Memory B cell (primary cell): ENCODE measurements around the gene ELMO3.

Experiments
- ATAC-seq: fragments of 150-1000 bp; cut with Tn5 transposase; 2 replicates; pipeline ENCODE4 v1.10.0; 2021; ENCODE audit warnings: low read depth, mild to moderate bottlenecking, moderate library complexity
- DNase-seq, 2 donors: peaks; one replicate each; pipeline ENCODE4 v3.0.0; 2022; ENCODE audit warnings: low spot score in 2 of 2
- H3K27ac Mint-ChIP-seq: one replicate; pipeline ENCODE4 v1.8.0; 2022; ENCODE audit warnings: mild to moderate bottlenecking, moderate library complexity, mixed read lengths
- H3K27me3 Mint-ChIP-seq: one replicate; pipeline ENCODE4 v1.8.0; 2022; ENCODE audit warnings: mixed read lengths
- H3K36me3 Mint-ChIP-seq: one replicate; pipeline ENCODE4 v1.8.0; 2022; ENCODE audit warnings: mild to moderate bottlenecking, mixed read lengths
- H3K4me1 Mint-ChIP-seq: one replicate; pipeline ENCODE4 v1.8.0; 2022; ENCODE audit warnings: mixed read lengths
- H3K4me3 Mint-ChIP-seq: one replicate; pipeline ENCODE4 v1.8.0; 2022; ENCODE audit warnings: mild to moderate bottlenecking, moderate library complexity, mixed read lengths
- H3K9me3 Mint-ChIP-seq: one replicate; pipeline ENCODE4 v1.8.0; 2022; ENCODE audit warnings: mixed read lengths

ELMO3 gene

DNA sequence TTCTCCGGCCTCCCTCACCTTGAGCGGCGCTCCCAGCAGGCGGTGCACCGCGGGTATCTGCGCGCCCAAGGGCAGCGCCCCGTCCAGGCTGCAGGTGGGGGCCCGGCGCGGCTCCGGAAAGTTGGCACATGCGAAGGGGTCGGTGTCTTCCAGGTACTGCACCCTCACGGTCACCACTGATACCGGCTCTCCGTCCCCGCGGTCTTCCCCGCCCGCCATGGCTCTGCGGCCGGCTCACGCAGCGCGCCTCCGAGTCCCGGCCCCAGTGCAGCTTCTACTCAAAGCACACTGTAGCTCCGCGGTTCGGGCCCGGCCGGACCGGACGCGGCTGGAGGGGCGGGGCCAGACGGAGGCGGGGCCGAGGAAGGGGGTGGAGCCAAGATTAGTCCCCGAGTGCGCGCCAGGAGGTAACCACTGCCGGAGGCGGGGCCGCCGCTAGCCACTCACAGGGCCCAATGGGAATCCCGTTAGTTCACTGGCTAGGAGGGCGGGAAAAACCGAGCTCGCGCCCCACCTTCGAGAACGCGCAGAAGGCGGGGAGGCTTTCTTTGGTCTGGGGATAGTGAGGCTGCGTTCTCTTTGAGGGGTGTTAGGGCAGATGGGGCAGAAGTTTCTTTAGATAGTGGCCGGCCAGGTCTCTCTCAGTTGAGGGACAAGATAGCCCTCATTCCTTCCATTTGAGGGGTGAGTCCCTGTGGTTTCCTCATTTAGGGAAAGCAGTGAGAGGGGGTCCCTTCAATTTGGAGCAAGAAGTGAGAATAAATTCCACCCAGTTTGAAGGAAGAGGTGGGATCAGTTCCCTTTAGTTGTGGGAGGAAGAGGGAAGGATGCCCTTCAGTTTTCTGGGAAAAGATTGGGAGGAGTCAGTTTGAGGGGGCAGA lies 48.5 kb downstream of the ELMO3 start, which contains the start of gene FHOD1:
Gene FHOD1, minus strand, starts transcription at position 290 of the 881 bp plus-strand sequence. Its CDS starts 71 bp downstream, at position 219.
- H3K4me3 Mint-ChIP-seq: peak within 1 kb of the TSS; percentile 81
- no peaks in the 10 kb centered on the region for H3K9me3 Mint-ChIP-seq
- H3K27me3 Mint-ChIP-seq: peaks cover 11% of the 10 kb centered on the region
- H3K27ac Mint-ChIP-seq: peak within 1 kb of the TSS; percentile 68
- DNase-seq (peak; percentile 98 to 100), ATAC-seq (peak; percentile 73)
- peaks cover 35% of the 10 kb centered on the region for H3K4me1 Mint-ChIP-seq
- no peaks in the 10 kb centered on the region for H3K36me3 Mint-ChIP-seq

DNA sequence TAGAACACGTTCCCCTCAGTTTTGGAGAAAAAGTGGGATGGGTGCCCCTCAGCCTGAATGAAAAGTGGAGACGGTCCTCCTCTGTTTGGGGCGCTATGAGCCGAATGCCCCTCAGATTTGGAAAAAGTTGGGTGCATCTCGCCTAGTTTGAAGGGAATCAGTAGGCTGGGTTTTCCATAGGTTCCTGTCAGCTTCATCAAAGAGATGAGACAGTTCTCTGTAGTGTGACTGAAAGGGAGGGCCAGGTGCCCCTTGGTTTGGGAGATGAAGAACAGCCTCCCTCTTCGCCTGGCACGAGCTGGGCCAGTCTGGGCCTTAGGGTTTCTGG lies 49.1 kb downstream of the ELMO3 start:
- Mint-ChIP-seq H3K36me3 (no peaks in the 10 kb centered on the region), H3K27ac (peak overlapping the region; percentile 68), H3K27me3 (peaks cover 11% of the 10 kb centered on the region), H3K9me3 (no peaks in the 10 kb centered on the region), H3K4me1 (peaks cover 33% of the 10 kb centered on the region), H3K4me3 (peak overlapping the region; percentile 81)
- DNase-seq (peak in 1 of 2 donors; percentile 40), ATAC-seq (no peak)

- peak; percentile 15 to 39 for DNase-seq
- Mint-ChIP-seq H3K4me1 (peaks cover 33% of the 10 kb centered on the region), H3K27ac (peak within 1 kb of the TSS; percentile 68), H3K4me3 (peak within 1 kb of the TSS; percentile 81), H3K36me3 (no peaks in the 10 kb centered on the region), H3K9me3 (no peaks in the 10 kb centered on the region), H3K27me3 (peaks cover 11% of the 10 kb centered on the region)
- ATAC-seq: no peak
These were observed 49.7 kb downstream of the ELMO3 start, which contains the start of gene SLC9A5 for GRCh38 chr16:67248401-67249177. Gene SLC9A5, plus strand, starts transcription at chr16:67248979. Its CDS starts 36 bp downstream, at chr16:67249015.

GRCh38 chr16:67249178-67250044 lies 50.5 kb downstream of the ELMO3 start:
- no peak overlapping the region for H3K27ac Mint-ChIP-seq
- no peaks in the 10 kb centered on the region for H3K9me3 Mint-ChIP-seq
- peaks cover 11% of the 10 kb centered on the region for H3K27me3 Mint-ChIP-seq
- ATAC-seq (no peak), DNase-seq (no peak)
- peak overlapping the region; percentile 78 for H3K4me3 Mint-ChIP-seq
- H3K4me1 Mint-ChIP-seq: peaks cover 28% of the 10 kb centered on the region
- no peaks in the 10 kb centered on the region for H3K36me3 Mint-ChIP-seq

- no peak for ATAC-seq
- H3K27ac Mint-ChIP-seq: no peak overlapping the region
- H3K27me3 Mint-ChIP-seq: peaks cover 11% of the 10 kb centered on the region
- no peaks in the 10 kb centered on the region for H3K36me3 Mint-ChIP-seq
- H3K4me1 Mint-ChIP-seq: peaks cover 25% of the 10 kb centered on the region
- no peak for DNase-seq
- H3K9me3 Mint-ChIP-seq: no peaks in the 10 kb centered on the region
- H3K4me3 Mint-ChIP-seq: peak overlapping the region; percentile 78
These were observed 51.1 kb downstream of the ELMO3 start for GRCh38 chr16:67250045-67250327.

DNA sequence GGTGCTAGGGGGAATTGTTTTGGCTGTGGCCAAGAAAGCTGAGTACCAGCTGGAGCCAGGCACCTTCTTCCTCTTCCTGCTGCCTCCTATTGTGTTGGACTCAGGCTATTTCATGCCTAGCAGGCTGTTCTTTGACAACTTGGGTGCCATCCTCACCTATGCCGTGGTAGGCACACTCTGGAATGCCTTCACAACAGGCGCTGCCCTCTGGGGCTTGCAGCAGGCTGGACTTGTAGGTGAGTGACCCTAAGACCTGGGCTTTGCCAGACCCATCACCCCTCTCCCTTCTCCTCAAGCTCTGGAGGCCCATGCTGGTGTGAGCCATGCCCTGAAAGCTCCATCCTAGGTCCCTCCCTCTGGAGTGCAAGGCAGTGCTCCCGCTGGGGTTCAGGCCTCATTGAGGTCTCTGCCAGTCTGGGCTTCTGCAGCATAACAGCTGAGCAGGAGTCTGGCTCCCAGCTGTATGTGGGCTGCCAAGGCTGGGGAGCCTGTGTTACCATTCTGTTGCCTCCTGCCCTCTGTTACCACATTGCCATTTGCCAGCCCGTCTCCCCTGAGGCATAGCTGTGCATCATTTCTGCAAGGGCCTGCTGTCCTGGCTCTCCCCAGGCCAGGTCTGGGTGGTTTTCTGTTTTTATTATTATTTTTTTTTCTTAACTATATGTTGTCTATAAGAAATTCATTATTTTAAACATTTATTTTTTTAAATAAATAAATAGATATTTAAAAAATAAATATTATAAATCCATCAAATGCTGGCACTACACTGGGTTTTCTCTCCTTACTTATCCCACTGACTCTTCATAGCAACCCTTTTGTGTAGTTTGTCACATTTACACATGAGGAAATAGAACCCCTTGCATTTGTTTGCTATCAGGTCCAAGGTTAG lies 53.9 kb downstream of the ELMO3 start:
- no peaks in the 10 kb centered on the region for H3K9me3 Mint-ChIP-seq
- H3K27me3 Mint-ChIP-seq: peaks cover 11% of the 10 kb centered on the region
- peaks cover 16% of the 10 kb centered on the region for H3K4me1 Mint-ChIP-seq
- DNase-seq (no peak), ATAC-seq (no peak)
- no peaks in the 10 kb centered on the region for H3K36me3 Mint-ChIP-seq
- no peak overlapping the region for H3K27ac Mint-ChIP-seq
- H3K4me3 Mint-ChIP-seq: no peak overlapping the region
